H1 (cell line): ENCODE results near the gene ULK3. TPM values are rescaled to one million over a fixed set of nuclear protein-coding genes. Genes with fewer than 3 reads are reported as not detected.

Experiments used
- CTCF ChIA-PET: fragments of 300-600 bp; sonication (Branson Sonifier 250); formaldehyde crosslinking; loops from one replicate; lab custom pipeline; 2021; ENCODE audit not compliant: partially characterized antibody; lab: Charles Lee
- POLR2A ChIA-PET: fragments of 300-600 bp; sonication (Branson Sonifier 250); formaldehyde crosslinking; loops from one replicate; lab custom pipeline; 2021; ENCODE audit warnings: inconsistent platforms; ENCODE audit not compliant: partially characterized antibody; lab: Charles Lee
- DNase-seq, 2 experiments: peaks; one replicate each; pipeline versions ENCODE4 v3.0.0 to v3.0.0-alpha.2; 2010 to 2022; ENCODE audit warnings: low spot score in 2 of 2, low read depth in 1 of 2, mixed read lengths in 1 of 2
- FAIRE-seq: peaks from 2 replicates; lab custom pipeline; 2011; peaks lifted over from hg19 to GRCh38; lab: Jason Lieb, UNC
- H2AFZ ChIP-seq: 2 replicates; pipeline ENCODE4 v1.8.1; 2012; ENCODE audit warnings: low read length, inconsistent platforms
- H2AK5ac ChIP-seq: 2 replicates; pipeline ENCODE4 v1.6.1; 2013; ENCODE audit warnings: low read depth, low read length
- H2BK120ac ChIP-seq: replicated peaks from 2 replicates; pipeline ENCODE3; 2013; ENCODE audit warnings: low read depth, low read length, inconsistent platforms
- H2BK12ac ChIP-seq: 2 replicates; pipeline ENCODE4 v1.6.1; 2013; ENCODE audit warnings: low read depth, low read length
- H2BK15ac ChIP-seq: 2 replicates; pipeline ENCODE4 v1.6.1; 2013; ENCODE audit warnings: low read length
- H2BK20ac ChIP-seq: 2 replicates; pipeline ENCODE4 v1.6.1; 2013; ENCODE audit warnings: low read length
- H2BK5ac ChIP-seq: 2 replicates; pipeline ENCODE4 v1.6.1; 2013; ENCODE audit warnings: low read depth, low read length
- H3K14ac ChIP-seq: 2 replicates; pipeline ENCODE4 v1.6.1; 2013; ENCODE audit warnings: inconsistent platforms; ENCODE audit not compliant: insufficient read length
- H3K18ac ChIP-seq: 2 replicates; pipeline ENCODE4 v1.6.1; 2013; ENCODE audit warnings: low read length; ENCODE audit errors: extremely low read depth
- H3K23ac ChIP-seq: 2 replicates; pipeline ENCODE4 v1.6.1; 2013; ENCODE audit warnings: inconsistent platforms; ENCODE audit not compliant: insufficient read length
- H3K23me2 ChIP-seq: 2 replicates; pipeline ENCODE4 v1.6.1; 2013; ENCODE audit warnings: low read depth, low read length
- H3K27ac ChIP-seq: 2 replicates; pipeline ENCODE4 v1.6.1; 2011; ENCODE audit warnings: low read depth, low read length, inconsistent platforms
- H3K27me3 ChIP-seq, 4 experiments: replicated peaks in 1 of 4; 1 replicate in 1 of 4; 2 replicates in 3 of 4; pipeline versions ENCODE4 v1.6.1 to v1.8.1; 2011 to 2013; ENCODE audit warnings: low read length in 3 of 4, mild to moderate bottlenecking in 3 of 4, inconsistent platforms in 2 of 4, mixed read lengths in 2 of 4, moderate library complexity in 1 of 4; ENCODE audit not compliant: control insufficient read depth in 3 of 4, insufficient read depth in 3 of 4; ENCODE audit errors: extremely low read depth in 1 of 4
- H3K36me3 ChIP-seq, 4 experiments: 2 replicates each; pipeline versions ENCODE4 v1.6.1 to v1.8.1; 2011 to 2013; ENCODE audit warnings: mild to moderate bottlenecking in 4 of 4, low read length in 3 of 4, moderate library complexity in 2 of 4, control low read depth in 1 of 4, inconsistent platforms in 1 of 4; ENCODE audit not compliant: insufficient read depth in 4 of 4, control insufficient read depth in 2 of 4
- H3K4ac ChIP-seq: replicated peaks from 2 replicates; pipeline ENCODE3; 2013; ENCODE audit warnings: low read length, low read depth, mixed read lengths, inconsistent platforms; ENCODE audit not compliant: insufficient read length
- H3K4me1 ChIP-seq, 4 experiments: replicated peaks in 1 of 4; 1 replicate in 1 of 4; 2 replicates in 3 of 4; pipeline versions ENCODE4 v1.6.1 to v1.8.1; 2011 to 2013; ENCODE audit warnings: low read length in 3 of 4, inconsistent platforms in 2 of 4, mixed read lengths in 1 of 4; ENCODE audit not compliant: insufficient read depth in 4 of 4, control insufficient read depth in 3 of 4
- H3K4me2 ChIP-seq, 2 experiments: 2 replicates each; pipeline versions ENCODE4 v1.6.1 to v1.8.1; 2011 to 2013; ENCODE audit warnings: low read depth in 2 of 2, low read length in 2 of 2, control low read depth in 1 of 2, inconsistent platforms in 1 of 2, mild to moderate bottlenecking in 1 of 2; ENCODE audit not compliant: insufficient read depth in 1 of 2
- H3K4me3 ChIP-seq, 4 experiments: fragments of 200-600, 300-600 bp in 1 of 4; sonication (generic), shearing (Covaris generic), sonication (Bioruptor Twin) in 1 of 4; 2 replicates each; pipeline versions ENCODE4 v1.5.1 to v1.8.1; 2011 to 2016; ENCODE audit warnings: low read length in 4 of 4, low read depth in 3 of 4, control low read depth in 2 of 4, inconsistent platforms in 2 of 4, mild to moderate bottlenecking in 2 of 4, mixed read lengths in 1 of 4, moderate library complexity in 1 of 4; ENCODE audit not compliant: insufficient read depth in 2 of 4; ENCODE audit errors: extremely low read depth in 1 of 4
- H3K56ac ChIP-seq: replicated peaks from 2 replicates; pipeline ENCODE3; 2013; ENCODE audit warnings: low read depth, mild to moderate bottlenecking, mixed read lengths, low read length, inconsistent platforms; ENCODE audit not compliant: insufficient read length
- H3K79me1 ChIP-seq: 2 replicates; pipeline ENCODE4 v1.6.1; 2013; ENCODE audit warnings: low read depth, low read length, control low read depth
- H3K79me2 ChIP-seq, 2 experiments: 2 replicates each; pipeline versions ENCODE4 v1.6.1 to v1.8.1; 2012 to 2013; ENCODE audit warnings: low read length in 2 of 2, mild to moderate bottlenecking in 2 of 2, inconsistent platforms in 1 of 2; ENCODE audit not compliant: insufficient read depth in 2 of 2, control insufficient read depth in 1 of 2
- H3K9ac ChIP-seq, 4 experiments: replicated peaks in 1 of 4; 1 replicate in 1 of 4; 2 replicates in 3 of 4; pipeline versions ENCODE4 v1.6.1 to v1.8.1; 2011 to 2013; ENCODE audit warnings: low read depth in 3 of 4, low read length in 3 of 4, control low read depth in 2 of 4, mild to moderate bottlenecking in 2 of 4, moderate library complexity in 2 of 4, inconsistent platforms in 1 of 4; ENCODE audit errors: extremely low read depth in 1 of 4
- H3K9me3 ChIP-seq, 2 experiments: 2 replicates each; pipeline versions ENCODE4 v1.6.1 to v1.8.1; 2012 to 2013; ENCODE audit warnings: mild to moderate bottlenecking in 2 of 2, moderate library complexity in 2 of 2, control low read depth in 1 of 2, inconsistent platforms in 1 of 2, low read depth in 1 of 2, low read length in 1 of 2, mixed read lengths in 1 of 2; ENCODE audit not compliant: insufficient read depth in 2 of 2
- H4K20me1 ChIP-seq, 2 experiments: replicated peaks in 1 of 2; 2 replicates each; pipeline versions ENCODE3 to v1.8.1; 2011 to 2013; ENCODE audit warnings: inconsistent platforms in 2 of 2, low read length in 2 of 2, mild to moderate bottlenecking in 1 of 2; ENCODE audit not compliant: insufficient read depth in 2 of 2, control insufficient read depth in 1 of 2
- H4K5ac ChIP-seq: 2 replicates; pipeline ENCODE4 v1.6.1; 2013; ENCODE audit warnings: low read length, low read depth, mixed read lengths, inconsistent platforms; ENCODE audit not compliant: insufficient read length
- H4K8ac ChIP-seq: 2 replicates; pipeline ENCODE4 v1.8.0; 2013; ENCODE audit warnings: mild to moderate bottlenecking, moderate library complexity, low read length, inconsistent platforms; ENCODE audit not compliant: insufficient read depth; ENCODE audit errors: extremely low read depth
- H4K91ac ChIP-seq: replicated peaks from 2 replicates; pipeline ENCODE3; 2013; ENCODE audit warnings: low read length, mixed read lengths, inconsistent platforms; ENCODE audit not compliant: insufficient read length
- WGBS, 2 experiments: shearing (Covaris generic) in 1 of 2; methylation state at CpG; one replicate each; pipeline versions ENCODE4 v1.1.6 to v1.1.7; 2013 to 2015; ENCODE audit warnings: low lambda C conversion rate in 2 of 2, mixed read lengths in 2 of 2, inconsistent platforms in 1 of 2, low coverage in 1 of 2, missing lambda C conversion rate in 1 of 2; ENCODE audit not compliant: insufficient replicate concordance in 2 of 2, insufficient coverage in 1 of 2, insufficient read length in 1 of 2; ENCODE audit errors: extremely low coverage in 1 of 2, missing lambda C conversion rate in 1 of 2; 5-methylcytosine and 5-hydroxymethylcytosine counted together
- polyA plus RNA-seq, 7 experiments: library from polyadenylated mRNA; depleted of rRNA in 3 of 7; stranded (reverse) in 5 of 7; unstranded in 2 of 7; fragments of >200 nt in 5 of 7; fragments of 200-250 nt in 2 of 7; gene quantifications; 1 replicate in 5 of 7; 2 replicates in 1 of 7; 4 replicates in 1 of 7; pipeline versions ENCODE4 v1.2.1 to v1.2.3, GENCODE V29; 2011 to 2013; ENCODE audit warnings: missing spikeins in 2 of 7, mixed read lengths in 2 of 7
- total RNA-seq: library from RNA; stranded (reverse); fragmentation: NEBNext Ultra II Directional; extraction: Animal tissue kit (Norgen Biotek cat#: 25700); gene quantifications from 2 replicates; pipeline ENCODE4 v1.2.1, GENCODE V29; 2021

ULK3 gene
- total and polyA plus RNA-seq, 2 of the 8 experiments (the other 6 are each of a cell fraction or from before 2014, with no cell fraction given): 27.1 to 34.4 TPM

DNA sequence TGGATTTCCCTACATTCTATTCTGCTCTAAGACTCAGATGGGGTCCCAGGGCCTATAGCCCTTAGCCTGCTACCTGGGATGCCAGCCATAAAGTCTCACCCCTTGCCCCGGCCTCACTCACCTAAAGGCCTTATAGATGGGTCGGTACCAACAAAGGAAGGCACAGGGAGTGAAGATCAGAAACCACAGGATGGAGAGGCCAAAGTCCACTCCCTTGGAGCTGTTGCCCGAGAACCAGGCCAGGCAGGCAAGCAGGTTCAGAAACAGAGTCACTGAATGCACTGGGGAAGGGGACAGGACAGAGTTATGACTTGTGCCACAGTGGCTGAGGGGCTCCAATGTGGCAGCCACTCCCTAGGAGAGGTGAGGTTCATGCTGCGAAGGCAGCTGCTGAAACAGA is 7.4 kb upstream of the ULK3 start:
- no peak overlapping the region for H3K27ac ChIP-seq
- no peak overlapping the region for H2BK120ac ChIP-seq
- H3K9ac ChIP-seq: no peak overlapping the region
- H3K79me1 ChIP-seq: no peaks in the 10 kb centered on the region
- ChIA-PET CTCF (interaction anchor here (1.0 to 2.0 kb wide), 3 partner anchors 10 to 56 kb away, joined by 3 to 9 read pairs (median 3); no protein-coding TSS in a partner anchor), POLR2A (no interaction called here)
- H3K4ac ChIP-seq: no peak overlapping the region
- H2BK12ac ChIP-seq: no peak overlapping the region
- H3K23ac ChIP-seq: no peak overlapping the region
- no peak overlapping the region for H2BK5ac ChIP-seq
- peaks cover 0 to 4% of the 10 kb centered on the region in 2 experiments for H4K20me1 ChIP-seq
- no peak overlapping the region for H2AK5ac ChIP-seq
- no peak overlapping the region for H3K18ac ChIP-seq
- peaks cover 4 to 30% (median 15%) of the 10 kb centered on the region in 4 experiments; a peak in 6 of 8 replicates for H3K36me3 ChIP-seq
- H3K79me2 ChIP-seq: no peaks in the 10 kb centered on the region
- H2AFZ ChIP-seq: no peak overlapping the region
- no peaks in the 10 kb centered on the region for H3K9me3 ChIP-seq
- no peak overlapping the region for H2BK20ac ChIP-seq
- H3K14ac ChIP-seq: no peak overlapping the region
- no peak overlapping the region for H3K4me2 ChIP-seq
- no peak overlapping the region for H3K56ac ChIP-seq
- H3K23me2 ChIP-seq: no peaks in the 10 kb centered on the region
- 92% methylated on average over 4 of the region's 4 CpGs; no CpG with 5 or more reads in 1 of the 2 experiments for WGBS, 2 experiments
- H3K4me1 ChIP-seq: peaks cover 0 to 1% (median 0%) of the 10 kb centered on the region in 4 experiments; a peak in 1 of 7 replicates
- H4K5ac ChIP-seq: no peak overlapping the region
- H4K8ac ChIP-seq: no peak overlapping the region
- no peaks in the 10 kb centered on the region for H3K27me3 ChIP-seq
- no peak overlapping the region for H2BK15ac ChIP-seq
- no peak for DNase-seq
- no peak overlapping the region for H4K91ac ChIP-seq
- no peak overlapping the region for H3K4me3 ChIP-seq
- FAIRE-seq: no peak
